GM23338 (cell line): ENCODE measurements around the gene KCTD8. TPM values are rescaled to one million over a fixed set of nuclear protein-coding genes. Genes with fewer than 3 reads are reported as not detected.

Experiments used
- ATAC-seq: fragments of 200-7000 bp; cut with Tn5 transposase; 3 replicates; pipeline ENCODE4 v1.9.1; 2020
- DNase-seq: peaks from one replicate; pipeline ENCODE4 v3.0.0-alpha.2; 2015; ENCODE audit warnings: low spot score
- H2AFZ ChIP-seq: fragments of 200-600 bp; sonication (generic); 2 replicates; pipeline ENCODE4 v1.8.0; 2016; ENCODE audit warnings: antibody characterized with exemption, mild to moderate bottlenecking, moderate library complexity
- H3F3A ChIP-seq: fragments of 200-600 bp; sonication (generic); replicated peaks from 2 replicates; pipeline ENCODE4 v1.8.0; 2017; ENCODE audit warnings: antibody characterized with exemption, mixed run types, low read depth
- H3K27ac ChIP-seq: fragments of 200-600 bp; sonication (generic); 2 replicates; pipeline ENCODE4 v1.6.1; 2016; ENCODE audit warnings: low read depth
- H3K27me3 ChIP-seq: fragments of 200-600 bp; sonication (generic); 2 replicates; pipeline ENCODE4 v1.8.0; 2016; ENCODE audit warnings: mild to moderate bottlenecking, mixed run types, moderate library complexity; ENCODE audit not compliant: insufficient read depth
- H3K36me3 ChIP-seq: fragments of 200-600 bp; sonication (generic); 2 replicates; pipeline ENCODE4 v1.8.0; 2016; ENCODE audit warnings: mild to moderate bottlenecking; ENCODE audit not compliant: insufficient read depth
- H3K4me1 ChIP-seq: fragments of 200-600 bp; sonication (generic); 2 replicates; pipeline ENCODE4 v1.8.0; 2016; ENCODE audit warnings: mild to moderate bottlenecking, moderate library complexity; ENCODE audit not compliant: insufficient read depth
- H3K4me2 ChIP-seq: fragments of 200-600 bp; sonication (generic); 2 replicates; pipeline ENCODE4 v1.7.1; 2017; ENCODE audit warnings: mixed run types
- H3K4me3 ChIP-seq: fragments of 200-600 bp; sonication (generic); 2 replicates; pipeline ENCODE4 v1.6.1; 2016; ENCODE audit warnings: mixed run types
- H3K79me2 ChIP-seq: fragments of 200-600 bp; sonication (generic); replicated peaks from 2 replicates; pipeline ENCODE4 v1.8.0; 2017; ENCODE audit warnings: mild to moderate bottlenecking; ENCODE audit not compliant: insufficient read depth
- H3K9me2 ChIP-seq: fragments of 200-600 bp; sonication (generic); 2 replicates; pipeline ENCODE4 v1.8.0; 2017; ENCODE audit not compliant: insufficient read depth
- H4K20me1 ChIP-seq: fragments of 200-600 bp; sonication (generic); replicated peaks from 2 replicates; pipeline ENCODE4 v1.8.0; 2017; ENCODE audit warnings: mild to moderate bottlenecking; ENCODE audit not compliant: insufficient read depth
- H3K27ac Mint-ChIP-seq: 2 replicates; pipeline ENCODE4 v1.8.0; 2020; ENCODE audit warnings: inconsistent platforms, mild to moderate bottlenecking, moderate library complexity, mixed read lengths
- H3K27me3 Mint-ChIP-seq: 3 replicates; pipeline ENCODE4 v1.8.0; 2022; ENCODE audit warnings: low read depth, mild to moderate bottlenecking, moderate library complexity, mixed read lengths, inconsistent platforms; ENCODE audit not compliant: insufficient read depth, poor library complexity
- H3K36me3 Mint-ChIP-seq: 3 replicates; pipeline ENCODE4 v1.8.0; 2021; ENCODE audit warnings: low read depth, mild to moderate bottlenecking, inconsistent platforms, moderate library complexity, mixed read lengths
- H3K4me1 Mint-ChIP-seq: 3 replicates; pipeline ENCODE4 v1.8.0; 2020; ENCODE audit warnings: mild to moderate bottlenecking, inconsistent platforms, mixed read lengths
- H3K4me3 Mint-ChIP-seq: 3 replicates; pipeline ENCODE4 v1.8.0; 2021; ENCODE audit warnings: moderate library complexity, mild to moderate bottlenecking, inconsistent platforms, mixed read lengths
- H3K9me3 Mint-ChIP-seq: 3 replicates; pipeline ENCODE4 v1.8.0; 2020; ENCODE audit warnings: moderate library complexity, mild to moderate bottlenecking, inconsistent platforms, mixed read lengths
- CREB1 ChIP-seq: fragments of 250-450 bp; sonication (Bioruptor Pico); IDR thresholded peaks from 2 replicates; pipeline ENCODE4 v1.5.0; 2020; ENCODE audit warnings: low read depth, mild to moderate bottlenecking, moderate library complexity
- CTCF ChIP-seq, 2 experiments: fragments of 200-600 bp in 1 of 2; sonication (generic) in 1 of 2; conservative IDR thresholded peaks; 2 replicates each; pipeline versions ENCODE4 v1.5.1 to v1.6.1; 2016 to 2017; ENCODE audit warnings: antibody characterized with exemption in 2 of 2, low read depth in 2 of 2, mild to moderate bottlenecking in 2 of 2, moderate library complexity in 1 of 2
- JUNB ChIP-seq: IDR thresholded peaks from one replicate; pipeline ENCODE4 v1.6.1; 2016; ENCODE audit warnings: antibody characterized with exemption; ENCODE audit not compliant: unreplicated experiment
- NANOG ChIP-seq: IDR thresholded peaks from 2 replicates; pipeline ENCODE4 v1.6.1; 2016; ENCODE audit warnings: antibody characterized with exemption, borderline replicate concordance
- REST ChIP-seq: IDR thresholded peaks from one replicate; pipeline ENCODE4 v1.6.1; 2018; ENCODE audit warnings: antibody characterized with exemption; ENCODE audit not compliant: unreplicated experiment
- ZNF331 ChIP-seq: fragments of 250-450 bp; sonication (Bioruptor Pico); IDR thresholded peaks from 2 replicates; pipeline ENCODE4 v1.5.0; 2020; ENCODE audit warnings: low read depth, mild to moderate bottlenecking, moderate library complexity
- polyA plus RNA-seq: library from polyadenylated mRNA; unstranded; fragments of >200 nt; fragmentation: Nextera tagmentation; extraction: Ambion mirVana; gene quantifications from 2 replicates; pipeline ENCODE4 v1.2.1, GENCODE V29; 2016
- total RNA-seq: library from RNA; depleted of rRNA; stranded (reverse); fragments of >200 nt; shearing (Covaris generic); gene quantifications from 2 replicates; pipeline ENCODE4 v1.2.3, GENCODE V29; 2014

KCTD8 gene
- total and polyA plus RNA-seq, 2 experiments from 2014 or later, result 2.8 to 5.0 TPM

GRCh38 chr4:44149282-44149681, 299.3 kb downstream of the KCTD8 start:
- no peak overlapping the region for H3K27ac ChIP-seq
- H3K27me3 Mint-ChIP-seq, result no peaks in the 10 kb centered on the region

More at GRCh38 chr4:44149282-44149681, 299.3 kb downstream of the KCTD8 start:
- peaks cover 8% of the 10 kb centered on the region for H3K36me3 Mint-ChIP-seq
- Histone ChIP-seq H2AFZ (no peak overlapping the region), H3K4me1 (peaks cover 12% of the 10 kb centered on the region; the same call in 1 of the 2 replicates), H3K4me2 (no peak overlapping the region), H3K4me3 (no peak overlapping the region), H3K79me2 (no peaks in the 10 kb centered on the region), H3K27me3 (no peaks in the 10 kb centered on the region), H4K20me1 (no peaks in the 10 kb centered on the region), H3K36me3 (no peaks in the 10 kb centered on the region), H3K9me2 (peaks cover 8% of the 10 kb centered on the region; the same call in 1 of the 2 replicates), H3F3A (no peaks in the 10 kb centered on the region)
- H3K27ac Mint-ChIP-seq, result no peak overlapping the region
- peaks cover 11% of the 10 kb centered on the region; the same call in 2 of the 3 replicates for H3K4me1 Mint-ChIP-seq
- peaks cover 7% of the 10 kb centered on the region for H3K9me3 Mint-ChIP-seq
- ATAC-seq (no peak), DNase-seq (no peak)
- H3K4me3 Mint-ChIP-seq, result no peak overlapping the region
- TF ChIP-seq NANOG (no peak), ZNF331 (CRISPR knock-in tag) (no peak), CTCF (conservative IDR thresholded peaks at IDR 0.05; ENCODE audit: low read depth in 2 of 2) (no peak), CREB1 (CRISPR knock-in tag) (no peak), JUNB (no peak), REST (no peak)
